ENCODE measurements around the gene NKX1-1.

GRCh38 chr4:1407657-1408333 lies 1.6 kb upstream of the NKX1-1 start:
- no peak for TF ChIP-seq RAD21 (IDR thresholded peaks at IDR 0.05 in 1 of 2, conservative IDR thresholded peaks at IDR 0.05 in 1 of 2; ENCODE audit: low read depth in 2 of 2, low read length in 2 of 2)
- TF ChIP-seq CBX5 (IDR thresholded peaks at IDR 0.05; ENCODE audit: low read depth, low read length) = no peak

All from H1 (cell line).